ENCODE data around the gene AQP1. TPM values are rescaled to one million over a fixed set of nuclear protein-coding genes. Genes with fewer than 3 reads are reported as not detected.

AQP1 gene
- total RNA-seq, 1 donor from 2014 or later: 2.1 TPM

GRCh38 chr7:30867483-30867882 is 44.2 kb upstream of the AQP1 start:
- DNase-seq (ENCODE audit: low read depth): no peak
- no peak overlapping the region for H3K4me3 ChIP-seq (ENCODE audit: low read depth, low read length)
- TF ChIP-seq, protein P1, sequence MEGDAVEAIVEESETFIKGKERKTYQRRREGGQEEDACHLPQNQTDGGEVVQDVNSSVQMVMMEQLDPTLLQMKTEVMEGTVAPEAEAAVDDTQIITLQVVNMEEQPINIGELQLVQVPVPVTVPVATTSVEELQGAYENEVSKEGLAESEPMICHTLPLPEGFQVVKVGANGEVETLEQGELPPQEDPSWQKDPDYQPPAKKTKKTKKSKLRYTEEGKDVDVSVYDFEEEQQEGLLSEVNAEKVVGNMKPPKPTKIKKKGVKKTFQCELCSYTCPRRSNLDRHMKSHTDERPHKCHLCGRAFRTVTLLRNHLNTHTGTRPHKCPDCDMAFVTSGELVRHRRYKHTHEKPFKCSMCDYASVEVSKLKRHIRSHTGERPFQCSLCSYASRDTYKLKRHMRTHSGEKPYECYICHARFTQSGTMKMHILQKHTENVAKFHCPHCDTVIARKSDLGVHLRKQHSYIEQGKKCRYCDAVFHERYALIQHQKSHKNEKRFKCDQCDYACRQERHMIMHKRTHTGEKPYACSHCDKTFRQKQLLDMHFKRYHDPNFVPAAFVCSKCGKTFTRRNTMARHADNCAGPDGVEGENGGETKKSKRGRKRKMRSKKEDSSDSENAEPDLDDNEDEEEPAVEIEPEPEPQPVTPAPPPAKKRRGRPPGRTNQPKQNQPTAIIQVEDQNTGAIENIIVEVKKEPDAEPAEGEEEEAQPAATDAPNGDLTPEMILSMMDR (conservative IDR thresholded peaks at IDR 0.05; ENCODE audit: low read depth, low read length): no peak

GRCh38 chr7:30869794-30870611 is 41.6 kb upstream of the AQP1 start:
- TF ChIP-seq, protein P1 (conservative IDR thresholded peaks at IDR 0.05; ENCODE audit: low read depth, low read length): no peak
- H3K4me3 ChIP-seq (ENCODE audit: low read depth, low read length): no peak overlapping the region
- no peak for DNase-seq (ENCODE audit: low read depth)

GRCh38 chr7:30870821-30871518 is 40.7 kb upstream of the AQP1 start:
- TF ChIP-seq, protein P1 (conservative IDR thresholded peaks at IDR 0.05; ENCODE audit: low read depth, low read length): no peak
- no peak for DNase-seq (ENCODE audit: low read depth)
- no peak overlapping the region for H3K4me3 ChIP-seq (ENCODE audit: low read depth, low read length)

GRCh38 chr7:30871655-30872054 is 40.0 kb upstream of the AQP1 start:
- TF ChIP-seq, protein P1 (conservative IDR thresholded peaks at IDR 0.05; ENCODE audit: low read depth, low read length): no peak
- H3K4me3 ChIP-seq (ENCODE audit: low read depth, low read length): no peak overlapping the region
- no peak for DNase-seq (ENCODE audit: low read depth)

- TF ChIP-seq, protein P1 (conservative IDR thresholded peaks at IDR 0.05; ENCODE audit: low read depth, low read length): no peak
- DNase-seq (ENCODE audit: low read depth): no peak
- no peak overlapping the region for H3K4me3 ChIP-seq (ENCODE audit: low read depth, low read length)
These were observed 38.4 kb upstream of the AQP1 start for GRCh38 chr7:30873207-30873606.

DNA sequence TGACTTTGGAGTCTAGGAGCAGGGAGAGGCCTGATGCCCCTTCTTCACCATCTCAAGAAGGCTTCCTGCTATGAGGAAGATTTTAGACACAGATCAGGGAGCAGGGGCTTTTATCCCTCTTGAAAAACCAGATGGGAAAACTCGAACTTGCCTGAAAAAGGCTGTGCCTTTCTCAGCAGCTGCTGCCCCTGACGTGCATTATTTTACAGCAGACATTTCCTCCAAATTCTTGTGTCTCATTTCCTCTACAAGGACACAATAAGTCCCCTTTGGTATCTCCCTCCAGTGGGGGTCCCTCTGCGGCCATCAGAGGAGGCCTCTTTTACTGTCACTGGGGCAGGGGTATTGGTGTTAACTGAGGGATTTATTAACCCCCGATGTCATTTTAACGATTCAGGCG is 38.0 kb upstream of the AQP1 start:
- TF ChIP-seq, protein P1 (conservative IDR thresholded peaks at IDR 0.05; ENCODE audit: low read depth, low read length): no peak
- DNase-seq (ENCODE audit: low read depth): no peak
- H3K4me3 ChIP-seq (ENCODE audit: low read depth, low read length): no peak overlapping the region

Data from epithelial cell of proximal tubule (primary cell).